Cortex of kidney (tissue), 1 donor: ENCODE results near the gene ASTN1.

ENCODE experiments used
- DNase-seq: peaks from one replicate; lab custom pipeline; 2025; lab: John Stamatoyannopoulos, UW

Gene ASTN1

DNA sequence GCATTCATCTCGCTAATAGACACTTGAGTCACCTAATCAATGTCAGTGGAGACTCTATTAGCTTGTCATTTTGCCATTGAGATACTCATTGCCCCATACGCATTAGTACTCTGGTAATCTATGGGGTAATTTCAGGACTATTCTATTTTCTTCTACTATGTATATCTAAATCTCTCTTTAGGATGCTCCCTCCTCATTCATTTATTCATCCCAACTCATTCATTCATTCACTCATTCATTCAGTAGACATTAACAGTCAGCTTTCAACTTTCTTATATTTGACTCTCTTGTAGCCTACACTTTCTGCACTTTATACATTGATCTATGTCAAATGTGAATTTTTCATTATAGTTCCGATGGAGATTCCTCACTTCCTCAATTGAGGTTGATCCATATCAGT, 170.9 kb downstream of the ASTN1 start:
- no peak for DNase-seq

DNA sequence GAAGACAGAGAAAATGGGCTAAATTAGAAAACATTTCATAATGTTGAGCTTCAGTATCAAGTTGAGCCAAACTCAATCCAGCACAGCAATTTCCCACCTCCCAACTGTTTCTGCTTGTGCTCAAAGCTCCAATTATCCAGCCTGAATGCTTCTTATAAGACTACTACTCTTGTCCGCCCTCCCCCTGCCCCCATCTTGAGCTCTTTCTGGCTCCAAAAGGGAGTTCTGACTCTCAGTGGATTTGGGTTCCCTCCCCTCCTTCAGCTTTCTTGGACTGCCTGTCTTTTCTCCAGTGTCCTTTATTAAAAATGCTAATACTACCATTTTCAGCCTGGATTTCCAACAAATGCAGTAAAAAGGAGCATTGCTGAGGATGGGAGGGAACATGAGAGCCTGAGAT, 174.8 kb downstream of the ASTN1 start:
- no peak for DNase-seq

DNA sequence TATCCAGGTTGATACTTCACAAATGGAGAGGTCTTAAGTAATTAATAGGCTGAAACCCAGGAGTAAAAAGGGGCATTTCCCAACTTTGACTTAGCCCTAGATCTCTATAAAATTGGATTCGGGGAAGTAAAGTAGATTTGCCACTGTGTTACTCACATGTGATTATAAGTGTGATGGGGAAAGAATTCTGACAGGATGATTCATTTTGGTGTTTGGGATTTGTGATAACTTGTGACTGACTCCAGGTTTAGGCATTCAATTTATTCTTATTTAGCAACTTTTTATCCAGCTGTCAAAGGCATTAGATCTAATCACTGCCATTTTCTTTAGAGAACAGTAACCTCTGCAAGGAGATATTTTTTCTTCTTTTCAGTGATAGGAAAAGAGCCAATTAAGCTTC, 175.5 kb downstream of the ASTN1 start:
- DNase-seq: no peak

DNA sequence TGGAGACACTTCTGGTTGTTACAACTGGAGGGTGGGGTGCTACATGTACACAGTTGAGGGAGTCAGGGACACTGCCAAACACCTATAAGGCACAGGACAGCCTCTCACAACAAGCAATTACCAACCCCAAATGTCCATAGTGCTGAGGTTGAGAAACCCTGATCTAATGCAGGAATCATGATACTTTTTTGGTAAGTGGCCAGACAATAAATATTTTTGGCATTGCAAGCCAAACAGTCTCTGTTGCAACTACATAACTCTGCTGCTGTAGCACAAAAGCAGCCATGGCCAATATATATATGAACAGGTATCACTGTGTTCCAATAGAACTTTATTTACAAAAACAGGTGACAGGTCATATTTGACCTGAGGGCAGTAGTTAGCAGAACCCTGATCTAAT, 177.5 kb downstream of the ASTN1 start:
- no peak for DNase-seq

DNA sequence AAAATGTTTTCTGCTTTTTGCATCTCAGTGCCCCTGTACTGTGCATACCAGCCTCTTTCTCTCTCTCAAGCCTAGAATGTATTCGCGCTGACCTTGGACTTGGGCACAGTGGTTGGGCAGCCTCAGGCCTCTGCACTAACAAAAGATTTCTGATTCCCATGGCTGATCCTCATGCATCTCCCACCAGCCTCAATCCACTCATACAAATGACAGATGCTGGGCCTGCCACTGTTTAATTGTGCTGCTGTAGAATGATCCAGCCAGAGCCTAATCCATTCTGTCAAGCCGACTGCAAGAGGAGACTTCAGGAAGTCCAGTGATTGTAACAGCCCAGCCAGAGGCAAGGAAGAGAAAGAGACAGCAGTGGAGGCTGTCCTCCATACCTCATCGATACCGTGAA, 180.8 kb downstream of the ASTN1 start:
- DNase-seq: no peak

DNA sequence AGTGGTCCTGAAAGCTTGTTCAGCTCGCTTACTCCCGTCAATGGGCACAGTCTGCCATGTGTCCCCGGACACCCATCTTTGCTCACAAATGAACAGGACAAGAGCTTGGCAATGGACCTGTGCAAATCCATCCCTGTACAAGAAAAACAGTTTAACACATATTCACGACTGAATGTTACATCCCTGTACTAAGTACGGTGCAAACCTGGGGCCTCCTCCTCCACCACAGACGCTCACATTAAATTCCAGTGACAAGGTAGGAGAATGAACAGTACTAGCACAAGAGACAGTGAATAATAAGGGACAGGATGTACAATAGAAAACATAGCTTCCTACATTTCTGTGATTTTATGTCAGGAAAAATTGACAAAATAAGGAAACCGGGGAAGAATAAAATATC, 187.7 kb downstream of the ASTN1 start:
- no peak for DNase-seq

DNA sequence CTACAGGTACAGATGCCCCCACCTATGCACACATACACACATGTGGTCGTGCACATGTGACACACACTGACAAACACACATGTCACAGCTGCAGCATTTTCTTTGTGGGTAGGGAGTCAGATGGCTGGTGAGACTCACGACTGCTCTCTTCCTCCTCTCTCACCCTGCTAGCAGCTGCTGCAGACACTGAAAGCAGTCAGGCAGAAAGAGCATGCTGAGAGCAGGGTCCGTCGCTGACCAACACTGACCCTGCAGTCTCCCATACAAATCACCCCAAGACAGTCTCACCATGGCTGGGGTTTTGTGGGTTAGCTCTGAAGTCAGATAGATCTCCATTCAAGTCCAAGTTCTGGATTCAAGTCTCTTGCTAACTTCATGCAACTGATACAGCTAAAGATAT, 188.3 kb downstream of the ASTN1 start:
- no peak for DNase-seq

DNA sequence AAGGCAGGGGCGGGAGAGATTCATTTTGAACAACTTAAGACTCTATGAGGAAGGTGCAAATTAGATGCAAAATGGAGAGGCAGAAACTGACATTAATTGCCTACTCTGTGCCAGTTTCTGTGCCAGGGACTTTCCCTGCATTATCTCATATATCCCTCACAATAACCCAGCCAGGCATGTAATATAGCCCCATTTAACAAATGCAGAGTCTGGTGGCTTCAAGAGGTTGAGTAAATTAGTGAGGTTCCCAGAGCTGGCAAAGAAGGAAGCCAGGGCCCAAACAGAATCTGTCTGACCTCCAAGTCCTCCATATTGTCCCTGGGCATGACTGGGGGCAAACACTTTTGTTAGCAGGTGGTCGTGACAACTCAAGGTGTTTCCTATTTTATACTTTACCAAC, 199.8 kb downstream of the ASTN1 start:
- no peak for DNase-seq

DNA sequence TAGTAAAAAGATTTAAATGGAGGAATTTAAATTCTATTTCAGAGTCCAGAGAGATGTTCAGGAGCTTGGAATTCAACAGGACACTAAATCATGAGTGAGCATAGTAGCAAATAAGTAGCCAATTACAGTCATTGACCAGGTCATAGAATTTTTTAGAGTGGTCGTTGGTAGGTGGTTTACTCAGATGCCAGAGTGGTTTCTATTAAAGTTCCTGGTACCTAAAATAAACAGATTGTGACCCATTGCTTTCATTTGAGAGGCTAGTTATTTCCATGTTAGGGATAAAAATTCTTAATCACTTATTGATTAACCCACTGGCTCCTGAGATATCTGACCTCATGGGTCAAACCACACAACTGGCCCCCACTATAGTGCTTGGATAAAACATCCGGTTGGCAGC, 201.3 kb downstream of the ASTN1 start:
- DNase-seq: no peak

DNA sequence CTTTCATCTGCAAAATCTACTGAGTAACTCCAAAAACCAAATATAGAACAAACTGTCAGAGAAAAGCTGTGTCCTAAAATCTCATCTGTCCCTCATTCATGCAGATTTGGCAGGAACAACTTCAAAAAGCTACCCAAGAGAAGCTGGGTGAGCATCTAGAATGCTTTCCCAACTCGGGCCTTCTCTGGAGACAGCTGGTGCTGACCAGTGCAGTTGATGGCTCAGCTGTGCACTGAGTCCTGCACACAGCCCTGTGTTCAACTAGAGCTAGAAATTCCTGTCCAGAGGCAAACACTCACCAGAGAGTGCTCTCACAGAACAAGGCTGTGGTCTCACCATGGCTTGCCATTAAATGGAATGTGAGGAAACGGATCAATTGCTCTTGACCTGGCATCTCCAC, 202.8 kb downstream of the ASTN1 start:
- DNase-seq: no peak

DNA sequence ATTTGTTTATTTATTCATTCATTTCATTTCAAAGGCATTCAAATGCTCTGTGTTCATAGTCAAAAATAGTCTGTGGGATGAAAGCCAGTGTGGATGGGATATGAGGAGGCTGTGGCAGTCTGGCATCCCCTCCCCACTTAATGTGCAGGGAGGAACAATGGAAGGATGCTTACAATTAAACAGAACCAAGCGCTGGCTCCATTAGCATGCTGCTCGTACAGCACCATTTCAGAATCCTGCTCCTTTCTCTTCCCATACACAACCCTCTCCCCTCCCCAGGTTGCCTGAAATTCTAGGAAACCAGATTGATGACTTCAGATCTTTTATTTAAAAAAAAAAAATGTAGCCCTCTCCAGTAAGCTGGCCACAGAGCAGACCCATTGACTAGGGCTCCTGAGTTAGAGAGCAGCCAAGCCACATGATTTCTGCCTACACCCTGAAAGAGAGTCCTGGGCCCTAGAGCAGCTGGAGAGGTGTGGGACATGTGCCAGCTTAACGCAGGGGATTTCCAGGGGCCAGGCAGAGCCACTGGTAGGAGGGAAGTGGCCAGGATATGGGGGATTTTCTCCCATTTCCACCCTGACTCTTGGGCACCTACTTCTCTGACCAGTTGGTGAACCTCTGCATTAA, 205.2 kb downstream of the ASTN1 start:
- DNase-seq: no peak

DNA sequence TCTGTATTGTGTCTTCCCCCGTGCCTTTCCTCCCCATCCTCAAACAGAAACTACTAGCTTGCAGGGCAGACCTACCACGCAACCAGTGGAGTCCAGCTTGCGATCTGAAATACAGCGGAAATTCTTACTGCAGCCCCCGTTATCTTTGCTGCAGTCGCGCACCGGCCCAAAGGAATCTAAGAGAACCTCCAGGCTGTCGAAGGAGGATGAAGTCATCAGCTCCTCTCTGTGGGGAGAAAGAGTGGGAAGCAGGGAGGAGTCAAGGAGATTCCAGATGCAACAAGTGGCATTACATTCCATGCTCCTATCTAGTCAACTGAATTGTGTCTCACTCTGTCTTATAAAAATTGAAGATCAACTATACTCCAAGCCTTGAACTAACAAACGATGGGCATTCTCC, 206.9 kb downstream of the ASTN1 start:
- no peak for DNase-seq

DNA sequence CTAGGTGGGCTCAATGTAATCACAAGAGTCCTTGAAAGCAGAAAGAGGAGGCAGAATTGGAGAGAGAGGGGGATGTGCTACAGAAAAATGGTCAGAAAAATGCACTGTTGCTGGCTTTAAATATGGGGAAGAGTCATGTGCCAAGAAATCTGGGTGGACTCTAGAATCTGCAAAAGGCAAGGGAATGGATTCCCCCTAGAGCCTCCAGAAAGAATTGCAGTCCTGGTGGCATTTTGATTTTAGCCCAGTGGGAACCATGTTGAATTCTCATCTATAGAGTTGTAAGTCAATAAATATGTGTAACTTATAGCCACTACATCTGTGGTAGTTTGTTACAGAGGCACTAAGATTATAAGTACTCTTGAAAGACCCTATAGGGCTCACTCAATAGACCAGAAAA, 210.3 kb downstream of the ASTN1 start:
- DNase-seq: no peak

DNA sequence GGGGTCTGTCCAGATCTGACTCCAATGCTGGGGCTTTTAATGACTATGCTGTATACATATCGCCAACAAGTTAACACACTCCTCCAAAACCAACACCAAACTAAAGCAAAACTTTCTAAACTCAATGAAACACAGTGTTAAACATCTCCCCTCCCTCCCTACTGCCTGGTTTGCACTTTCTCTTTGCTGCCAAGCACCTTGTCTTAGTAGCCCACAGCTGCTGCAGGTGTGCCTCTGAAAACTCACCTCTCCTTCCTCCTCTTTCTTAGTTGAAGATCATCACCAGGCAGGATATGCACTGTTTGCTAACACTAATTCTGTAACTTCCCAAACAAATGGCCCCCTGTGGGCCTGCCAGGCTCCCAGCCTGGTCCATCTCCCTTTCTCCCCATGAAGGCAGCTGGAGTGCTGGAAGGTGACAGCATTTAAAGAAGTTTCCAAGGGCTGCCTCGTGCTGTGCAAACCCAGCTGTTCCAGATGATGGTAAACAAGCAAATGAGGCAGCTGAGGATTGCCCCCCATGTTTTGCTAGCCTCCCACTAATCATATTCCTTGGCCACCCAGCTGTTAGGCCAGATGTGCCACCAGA, 213.7 kb downstream of the ASTN1 start:
- no peak for DNase-seq

DNA sequence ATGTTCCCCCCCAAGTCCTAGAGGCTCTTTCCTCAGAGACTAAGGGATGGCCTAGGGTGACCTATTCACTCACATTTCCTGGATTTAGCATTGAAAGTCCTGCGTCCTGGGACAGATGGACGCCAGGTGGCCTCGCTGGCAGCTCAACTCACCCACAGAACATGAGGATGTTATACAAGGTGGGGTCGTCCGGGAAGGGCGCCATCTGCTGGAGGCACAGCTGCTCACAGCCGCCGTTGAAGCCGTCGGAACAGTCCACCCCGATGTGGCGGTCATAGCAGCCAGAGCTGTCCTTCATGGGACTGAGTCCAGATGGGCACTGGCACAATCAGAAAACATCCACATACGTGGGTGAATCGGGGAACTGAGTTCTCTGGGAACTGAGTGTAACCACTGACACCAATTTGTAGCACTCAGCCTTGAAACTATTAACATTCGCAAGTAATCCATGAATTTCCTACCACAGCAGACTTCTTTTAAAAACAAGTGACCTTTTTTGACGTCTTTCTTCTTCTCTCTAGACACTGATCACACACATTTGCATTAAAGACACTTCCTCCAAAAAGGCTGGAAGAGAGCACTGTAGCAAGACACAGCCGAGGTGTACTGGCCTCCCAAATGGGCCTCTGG, 215.4 kb downstream of the ASTN1 start:
- no peak for DNase-seq

DNA sequence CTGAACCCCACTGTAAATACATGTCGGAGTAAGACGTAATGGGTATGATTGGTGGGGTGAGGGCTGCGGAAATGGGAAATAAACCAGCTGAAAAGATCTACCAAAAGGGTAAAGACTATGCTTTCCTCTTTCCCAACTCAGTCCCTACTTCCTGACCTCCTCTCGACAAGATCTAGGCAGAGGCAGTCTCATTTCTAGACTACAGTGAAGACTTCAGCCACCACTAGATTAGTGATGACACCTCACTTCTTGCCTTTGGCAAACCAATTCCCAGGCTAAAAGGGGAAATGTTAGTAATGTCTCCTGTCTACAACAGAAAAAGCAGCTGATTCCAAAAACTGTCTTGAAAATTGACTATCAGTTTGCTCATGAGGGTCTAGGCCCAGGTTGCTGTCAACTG, 219.9 kb downstream of the ASTN1 start:
- DNase-seq: no peak

DNA sequence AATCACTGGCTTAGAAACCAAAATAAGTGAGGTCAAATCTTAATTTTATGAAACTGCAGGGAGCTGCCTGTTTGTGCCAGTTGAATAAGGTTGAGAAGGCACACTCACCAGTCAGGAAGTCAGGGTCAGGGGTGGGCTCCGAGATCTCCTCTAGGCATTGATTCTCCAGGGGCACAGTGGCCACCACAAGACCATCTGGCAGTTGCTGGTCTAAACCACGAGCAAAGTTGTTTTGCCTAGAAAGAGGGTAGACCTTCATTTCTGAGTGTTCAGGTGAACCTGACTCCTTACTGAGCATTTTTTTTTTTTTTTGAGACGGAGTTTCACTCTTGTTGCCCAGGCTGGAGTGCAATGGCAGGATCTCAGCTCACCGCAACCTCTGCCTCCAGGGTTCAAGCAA, 220.7 kb downstream of the ASTN1 start:
- DNase-seq: no peak

DNA sequence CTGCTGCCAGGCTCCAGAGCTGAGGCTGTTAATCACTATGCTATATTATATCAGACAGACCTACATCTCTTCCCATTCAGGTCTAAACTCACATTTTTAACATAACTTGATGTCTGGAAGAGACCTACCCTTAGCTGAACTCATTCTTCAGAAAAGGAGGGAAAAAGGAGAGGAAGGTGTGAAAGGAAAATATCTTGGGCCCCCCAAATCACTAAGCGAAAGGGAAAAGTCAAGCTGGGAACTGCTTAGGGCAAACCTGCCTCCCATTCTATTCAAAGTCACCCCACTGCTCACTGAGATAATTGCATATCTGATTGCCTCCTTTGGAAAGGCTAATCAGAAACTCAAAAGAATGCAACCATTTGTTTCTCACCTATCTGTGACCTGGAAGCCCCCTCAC, 222.2 kb downstream of the ASTN1 start:
- no peak for DNase-seq

DNA sequence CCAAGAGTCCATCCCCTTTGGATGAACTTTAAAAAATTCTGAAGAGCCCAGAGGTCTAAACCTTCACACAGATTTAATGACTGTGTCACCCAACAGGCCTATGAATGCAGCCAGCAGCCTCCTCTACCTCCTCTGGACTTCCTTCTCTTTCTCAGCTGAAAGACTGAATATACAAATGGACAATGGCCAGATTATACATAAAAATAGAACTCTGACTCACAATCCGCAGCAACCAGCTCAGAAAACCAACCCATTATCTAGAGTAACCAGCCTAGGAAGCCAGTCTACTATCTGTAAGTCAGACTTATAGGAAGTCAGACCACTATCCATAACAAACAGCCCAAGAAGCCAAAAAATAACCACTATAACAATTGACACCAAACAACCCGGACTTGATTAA, 224.5 kb downstream of the ASTN1 start:
- DNase-seq: no peak

DNA sequence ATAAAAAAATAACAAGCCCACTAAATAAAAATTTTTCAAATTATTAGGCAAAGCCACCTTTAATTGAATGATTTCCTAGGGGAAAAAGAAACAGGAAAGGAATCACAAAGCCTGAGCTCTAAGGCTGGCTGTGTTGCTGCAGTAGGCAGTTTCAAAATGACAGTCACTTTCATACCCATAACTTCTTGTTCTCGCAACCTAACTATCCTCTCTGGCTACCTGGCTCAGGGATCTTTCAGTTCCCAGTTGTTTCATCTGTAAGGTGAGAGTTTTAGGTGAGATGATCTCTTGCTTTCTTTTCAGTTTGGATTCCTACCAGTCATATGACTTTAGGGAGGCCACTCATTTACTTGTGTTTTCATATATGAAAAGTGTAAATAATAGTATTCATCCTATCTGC, 226.1 kb downstream of the ASTN1 start:
- DNase-seq: no peak

DNA sequence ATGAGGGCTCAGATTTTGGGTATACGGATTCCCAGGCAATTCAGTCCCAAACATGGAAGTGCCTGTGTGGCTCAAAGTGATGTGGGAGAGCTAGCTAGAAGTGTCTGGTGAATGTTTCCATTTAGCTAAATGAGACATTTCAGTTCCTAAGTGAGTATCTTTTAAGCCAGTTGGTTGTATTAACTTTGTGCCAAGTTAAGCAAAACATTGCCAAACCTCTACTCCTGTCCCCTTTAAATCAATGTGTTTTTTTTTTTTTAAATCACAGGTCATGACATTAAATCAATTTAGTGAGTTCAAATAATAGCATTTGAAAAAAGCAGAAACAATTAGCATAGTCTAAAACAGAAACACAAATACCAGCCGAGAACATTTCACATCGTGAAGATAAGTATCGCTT, 230.1 kb downstream of the ASTN1 start:
- no peak for DNase-seq

DNA sequence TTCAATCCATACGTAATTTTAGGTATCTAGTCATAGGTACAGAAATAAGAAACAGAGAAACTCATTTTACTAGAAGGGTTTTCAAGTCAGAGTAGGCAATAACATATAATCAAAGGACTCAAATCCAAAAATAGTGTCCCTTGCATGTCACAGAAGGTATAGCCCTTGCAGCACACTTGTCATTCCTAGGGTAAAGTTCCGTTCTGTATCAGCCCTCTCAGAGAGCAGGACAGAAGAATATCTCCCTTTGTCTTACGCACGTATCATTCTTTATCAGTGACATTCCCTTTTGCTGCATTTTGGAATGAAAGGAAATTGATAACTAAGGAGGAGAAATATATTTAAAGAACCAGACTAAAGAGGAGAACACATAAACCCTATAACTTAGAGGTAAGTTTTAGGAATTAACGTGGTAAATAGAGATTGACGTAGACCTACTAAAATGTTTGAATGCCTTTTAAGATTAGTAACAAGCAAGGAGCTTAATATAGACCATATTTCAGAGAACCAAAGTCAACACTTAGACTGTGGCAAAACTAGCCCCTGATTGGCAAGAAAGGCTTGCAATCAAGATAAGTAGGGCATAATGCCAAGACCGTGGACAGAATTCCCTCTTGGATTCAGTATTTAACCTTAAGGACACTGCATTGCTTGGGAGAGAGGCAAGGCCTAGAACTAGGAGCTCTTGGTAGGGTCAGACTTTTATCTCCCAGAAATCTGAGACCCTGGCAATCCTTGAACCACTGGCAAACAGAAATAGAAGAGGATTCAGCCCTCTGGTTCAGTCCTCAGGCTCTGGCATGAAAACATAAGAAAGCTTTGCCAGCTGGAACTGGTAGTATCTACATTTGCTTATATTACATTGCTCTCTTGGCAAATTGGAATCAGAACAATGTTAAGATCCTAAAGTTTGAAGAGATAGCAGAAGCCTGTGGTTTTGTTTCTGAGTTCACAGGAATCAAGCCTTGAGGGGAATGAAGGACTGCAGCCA, 232.1 kb downstream of the ASTN1 start:
- DNase-seq: no peak

DNA sequence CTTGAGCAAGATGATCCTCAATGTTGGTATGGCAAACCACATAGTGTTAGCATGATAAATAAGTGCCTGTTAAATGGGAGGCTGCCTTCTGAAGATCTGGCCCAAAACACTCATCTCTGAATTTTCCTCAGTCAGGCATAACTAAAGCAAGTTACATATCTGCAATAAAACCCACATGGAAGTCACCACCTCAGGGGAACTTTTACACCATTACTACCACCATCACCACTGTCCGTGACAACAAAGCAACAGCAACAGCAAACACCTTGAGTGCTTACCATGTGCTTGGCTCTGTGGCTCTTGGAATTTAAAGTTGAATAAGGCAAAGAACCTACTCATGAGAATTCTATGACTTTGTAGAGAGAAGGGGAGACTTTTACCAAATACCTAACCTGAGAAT, 233.0 kb downstream of the ASTN1 start:
- no peak for DNase-seq
